C4-2B (cell line): ENCODE results near the gene ZFP28.

Source experiments
- H3K27ac ChIP-seq: fragments of 450-650 bp; 2 replicates; pipeline ENCODE4 v1.5.1; 2017
- ZFX ChIP-seq: fragments of 450-650 bp; IDR thresholded peaks from 2 replicates; pipeline ENCODE4 v1.6.1; 2017
- TF ChIP-seq, protein P1 (sequence below): fragments of 450-650 bp; conservative IDR thresholded peaks from 2 replicates; pipeline ENCODE4 v1.5.1; 2017; ENCODE audit warnings: mild to moderate bottlenecking

Gene ZFP28

DNA sequence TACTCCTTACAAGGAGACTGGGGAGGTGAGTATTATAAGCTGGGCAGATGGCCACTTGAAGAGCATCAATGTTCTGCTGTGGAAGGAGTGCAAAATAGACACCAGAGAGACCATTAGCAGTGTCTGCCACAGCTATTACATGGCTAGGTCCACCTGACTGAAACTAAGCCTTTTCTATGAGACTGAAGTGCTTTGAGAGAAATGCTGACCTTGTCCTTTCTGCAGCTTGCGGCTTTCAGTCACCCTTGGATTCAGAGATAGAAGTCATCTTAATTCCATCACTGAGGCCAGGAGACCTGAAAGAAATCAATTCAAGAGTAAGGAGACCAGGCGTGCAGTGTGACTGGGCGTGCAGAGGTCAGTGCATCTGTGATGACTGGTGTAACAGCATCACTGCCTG is 1.3 kb upstream of the ZFP28 start:
- TF ChIP-seq, protein P1, sequence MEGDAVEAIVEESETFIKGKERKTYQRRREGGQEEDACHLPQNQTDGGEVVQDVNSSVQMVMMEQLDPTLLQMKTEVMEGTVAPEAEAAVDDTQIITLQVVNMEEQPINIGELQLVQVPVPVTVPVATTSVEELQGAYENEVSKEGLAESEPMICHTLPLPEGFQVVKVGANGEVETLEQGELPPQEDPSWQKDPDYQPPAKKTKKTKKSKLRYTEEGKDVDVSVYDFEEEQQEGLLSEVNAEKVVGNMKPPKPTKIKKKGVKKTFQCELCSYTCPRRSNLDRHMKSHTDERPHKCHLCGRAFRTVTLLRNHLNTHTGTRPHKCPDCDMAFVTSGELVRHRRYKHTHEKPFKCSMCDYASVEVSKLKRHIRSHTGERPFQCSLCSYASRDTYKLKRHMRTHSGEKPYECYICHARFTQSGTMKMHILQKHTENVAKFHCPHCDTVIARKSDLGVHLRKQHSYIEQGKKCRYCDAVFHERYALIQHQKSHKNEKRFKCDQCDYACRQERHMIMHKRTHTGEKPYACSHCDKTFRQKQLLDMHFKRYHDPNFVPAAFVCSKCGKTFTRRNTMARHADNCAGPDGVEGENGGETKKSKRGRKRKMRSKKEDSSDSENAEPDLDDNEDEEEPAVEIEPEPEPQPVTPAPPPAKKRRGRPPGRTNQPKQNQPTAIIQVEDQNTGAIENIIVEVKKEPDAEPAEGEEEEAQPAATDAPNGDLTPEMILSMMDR = no peak
- TF ChIP-seq ZFX = no peak

DNA sequence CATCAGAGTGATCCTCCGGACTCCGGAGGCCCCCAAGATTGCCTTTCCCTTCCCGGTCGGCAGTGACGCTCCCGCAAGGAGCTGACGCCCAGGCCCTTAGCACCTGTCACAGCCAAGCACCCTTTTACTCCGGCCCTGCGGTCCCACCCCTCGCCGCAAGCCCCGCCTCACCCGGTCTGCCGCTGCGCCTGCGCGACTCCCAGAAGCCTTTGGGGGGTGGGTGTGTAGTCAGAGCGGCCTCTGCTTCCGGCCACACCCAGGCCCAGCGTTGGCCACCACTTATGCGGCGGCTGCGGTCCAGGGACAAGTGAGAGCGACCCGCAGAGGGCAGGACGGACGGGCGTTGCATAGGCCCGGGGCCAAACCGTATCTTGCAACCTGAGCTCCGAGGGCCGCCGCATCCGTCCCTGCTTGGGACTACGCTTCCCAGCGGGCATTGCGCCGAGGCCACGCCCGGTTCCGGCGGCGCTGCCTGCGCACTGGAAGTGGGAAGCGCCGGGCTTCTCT is 441 bp upstream of the ZFP28 start:
- TF ChIP-seq, protein P1 = no peak
- TF ChIP-seq ZFX = no peak
- peak overlapping the region; percentile 30; the same call in 1 of the 2 replicates for H3K27ac ChIP-seq

More for the DNA sequence above, 1.3 kb upstream of the ZFP28 start:
- H3K27ac ChIP-seq = no peak overlapping the region

DNA sequence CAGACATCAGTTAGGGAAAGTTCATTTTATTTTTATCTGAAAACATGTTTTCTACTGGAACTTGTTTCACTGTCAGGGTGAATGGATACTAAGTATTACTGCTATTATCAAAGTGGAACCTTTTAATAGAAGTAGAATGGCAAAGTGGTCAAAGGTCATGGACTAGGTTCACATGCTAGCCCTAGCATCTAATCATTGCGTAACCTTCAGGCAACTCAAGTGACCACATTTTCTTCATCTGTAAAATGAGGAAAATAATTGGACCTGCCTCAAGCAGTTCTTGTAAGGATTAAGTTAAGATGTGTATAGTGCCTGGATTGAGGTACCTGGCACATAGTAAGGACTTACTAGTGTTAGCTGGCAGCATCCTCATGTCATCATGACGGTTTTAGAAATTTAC is 5.0 kb downstream of the ZFP28 start:
- TF ChIP-seq, protein P1 = no peak
- TF ChIP-seq ZFX = no peak
- H3K27ac ChIP-seq = no peak overlapping the region

DNA sequence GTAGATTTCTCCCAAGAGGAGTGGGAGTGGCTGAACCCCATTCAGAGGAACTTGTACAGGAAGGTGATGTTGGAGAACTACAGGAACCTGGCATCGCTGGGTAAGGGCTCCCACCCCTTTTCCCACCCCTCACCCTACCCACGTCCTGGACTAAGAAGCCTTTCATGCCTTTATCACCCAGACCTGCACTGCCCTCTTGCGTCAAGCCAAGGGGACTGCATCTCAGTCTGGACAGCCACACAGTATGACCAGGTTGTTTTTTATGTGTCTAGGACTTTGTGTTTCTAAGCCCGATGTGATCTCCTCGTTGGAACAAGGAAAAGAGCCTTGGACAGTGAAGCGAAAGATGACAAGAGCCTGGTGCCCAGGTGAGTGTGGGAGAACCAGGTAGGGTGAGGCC is 8.8 kb downstream of the ZFP28 start:
- TF ChIP-seq, protein P1 = peak; percentile 54
- no peak for TF ChIP-seq ZFX
- H3K27ac ChIP-seq = no peak overlapping the region

DNA sequence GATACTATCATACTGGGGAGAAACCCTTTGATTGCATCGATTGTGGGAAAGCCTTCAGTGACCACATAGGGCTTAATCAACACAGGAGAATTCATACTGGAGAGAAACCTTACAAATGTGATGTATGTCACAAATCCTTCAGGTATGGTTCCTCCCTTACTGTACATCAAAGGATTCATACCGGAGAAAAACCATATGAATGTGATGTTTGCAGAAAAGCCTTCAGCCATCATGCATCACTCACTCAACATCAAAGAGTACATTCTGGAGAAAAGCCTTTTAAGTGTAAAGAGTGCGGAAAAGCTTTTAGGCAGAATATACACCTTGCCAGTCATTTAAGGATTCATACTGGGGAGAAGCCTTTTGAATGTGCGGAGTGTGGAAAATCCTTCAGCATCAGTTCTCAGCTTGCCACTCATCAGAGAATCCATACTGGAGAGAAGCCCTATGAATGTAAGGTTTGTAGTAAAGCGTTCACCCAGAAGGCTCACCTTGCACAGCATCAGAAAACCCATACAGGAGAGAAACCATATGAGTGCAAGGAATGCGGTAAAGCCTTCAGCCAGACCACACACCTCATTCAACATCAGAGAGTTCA is 15.6 kb downstream of the ZFP28 start:
- TF ChIP-seq, protein P1 = no peak
- no peak for TF ChIP-seq ZFX
- no peak overlapping the region for H3K27ac ChIP-seq

DNA sequence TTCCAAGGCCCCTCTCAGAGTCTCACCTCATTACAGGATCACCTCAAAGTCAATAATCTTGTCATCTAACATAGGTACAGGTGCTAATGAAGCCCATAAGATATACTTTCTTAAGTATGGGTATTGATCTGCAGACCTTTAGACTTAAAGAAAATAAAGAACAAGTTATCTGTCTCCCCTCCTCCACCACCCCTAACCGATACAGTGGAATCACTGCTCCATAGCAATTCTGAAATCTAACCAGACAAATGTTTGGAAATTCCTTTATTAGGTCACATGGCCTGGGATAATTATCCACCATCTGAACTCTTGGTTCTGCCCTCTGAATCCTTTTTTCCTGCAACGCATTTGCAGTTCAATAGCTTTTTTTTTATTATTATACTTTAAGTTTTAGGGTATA is 24.0 kb downstream of the ZFP28 start:
- H3K27ac ChIP-seq = no peak overlapping the region
- no peak for TF ChIP-seq ZFX
- TF ChIP-seq, protein P1 = no peak

DNA sequence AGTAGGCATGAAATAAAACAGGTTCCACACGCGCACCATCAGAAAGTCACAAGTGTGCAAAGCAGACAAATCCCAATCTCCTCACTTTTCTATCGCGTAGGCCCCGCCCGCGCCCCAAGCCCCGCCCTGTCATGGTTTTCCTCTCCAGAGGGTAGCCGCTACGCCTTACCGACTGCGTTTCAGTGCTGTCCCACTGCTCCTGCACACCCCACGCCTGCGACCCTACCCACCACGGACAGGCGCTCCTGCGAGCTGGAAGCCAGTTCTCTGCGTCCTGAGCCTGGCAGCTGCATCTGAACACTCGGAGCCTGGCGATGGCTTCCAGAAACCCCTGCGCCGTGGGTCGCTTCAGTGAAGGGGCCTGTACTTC is 28.1 kb downstream of the ZFP28 start:
- TF ChIP-seq, protein P1 = no peak
- H3K27ac ChIP-seq = peak overlapping the region; percentile 36; the same call in 1 of the 2 replicates
